GM19193 (cell line): Measurements from ENCODE around the gene ZNF80.

Experiments used
- POLR2A ChIP-seq: IDR thresholded peaks from 4 replicates; pipeline ENCODE4 v1.6.1; 2011; ENCODE audit not compliant: insufficient read depth, insufficient read length; ENCODE audit errors: extremely low read depth

Gene ZNF80

DNA sequence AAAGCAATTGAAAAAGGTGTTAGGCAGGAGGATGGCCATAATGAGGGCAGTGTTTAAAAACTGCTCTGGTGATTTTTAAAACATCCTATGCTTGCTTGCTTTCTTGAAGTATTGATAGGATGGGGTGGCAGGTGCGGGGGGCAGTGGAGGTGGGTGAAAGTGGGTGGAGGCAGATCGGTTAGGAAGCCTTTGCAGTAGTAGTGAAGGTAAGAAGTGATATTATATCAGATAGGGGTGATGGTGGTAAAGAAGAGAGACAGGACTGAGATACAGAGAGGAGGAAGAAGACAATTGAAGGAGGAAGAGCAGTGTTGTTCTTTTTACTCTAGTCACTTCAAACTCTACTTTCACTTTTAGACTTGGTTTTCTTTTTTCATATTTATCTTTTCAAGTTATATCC is 11.1 kb downstream of the ZNF80 start:
- no peak for TF ChIP-seq POLR2A

DNA sequence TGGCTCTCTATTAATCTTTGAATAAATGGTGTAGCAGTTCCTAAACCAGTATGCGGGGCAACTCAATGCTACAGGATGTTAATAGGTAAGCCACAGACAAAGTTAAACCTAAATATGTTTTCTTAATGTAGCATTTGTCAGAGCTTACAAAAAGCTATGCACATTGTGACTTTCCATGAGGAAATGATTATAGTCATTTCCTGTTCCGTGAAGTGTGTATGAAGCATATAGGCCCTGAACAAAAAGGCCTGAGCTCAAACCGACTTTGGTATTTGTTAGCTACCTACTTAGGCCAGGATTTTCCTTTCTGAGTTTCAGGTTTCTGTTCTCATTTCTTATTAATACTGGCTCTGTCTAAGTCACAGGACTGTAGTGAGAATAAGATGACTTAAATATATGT is 14.2 kb downstream of the ZNF80 start:
- TF ChIP-seq POLR2A: no peak

DNA sequence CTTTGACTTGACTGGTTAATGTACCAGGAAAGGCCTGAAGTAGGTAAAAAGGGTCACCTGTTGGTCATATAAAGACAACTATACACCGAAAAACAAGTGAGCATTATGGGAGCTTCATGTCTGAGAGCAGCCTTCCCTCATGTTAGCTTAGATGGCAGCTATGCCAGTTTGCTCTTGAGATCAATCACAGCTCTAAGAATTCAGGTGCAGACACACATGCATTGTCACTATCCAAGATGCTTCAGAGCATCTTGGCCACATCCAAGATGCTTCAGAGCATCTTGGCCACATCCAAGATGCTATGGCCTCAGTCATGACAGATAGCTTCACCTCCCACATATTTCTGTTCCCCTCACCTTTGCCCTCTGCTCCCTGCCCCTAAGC is 15.5 kb downstream of the ZNF80 start:
- no peak for TF ChIP-seq POLR2A

DNA sequence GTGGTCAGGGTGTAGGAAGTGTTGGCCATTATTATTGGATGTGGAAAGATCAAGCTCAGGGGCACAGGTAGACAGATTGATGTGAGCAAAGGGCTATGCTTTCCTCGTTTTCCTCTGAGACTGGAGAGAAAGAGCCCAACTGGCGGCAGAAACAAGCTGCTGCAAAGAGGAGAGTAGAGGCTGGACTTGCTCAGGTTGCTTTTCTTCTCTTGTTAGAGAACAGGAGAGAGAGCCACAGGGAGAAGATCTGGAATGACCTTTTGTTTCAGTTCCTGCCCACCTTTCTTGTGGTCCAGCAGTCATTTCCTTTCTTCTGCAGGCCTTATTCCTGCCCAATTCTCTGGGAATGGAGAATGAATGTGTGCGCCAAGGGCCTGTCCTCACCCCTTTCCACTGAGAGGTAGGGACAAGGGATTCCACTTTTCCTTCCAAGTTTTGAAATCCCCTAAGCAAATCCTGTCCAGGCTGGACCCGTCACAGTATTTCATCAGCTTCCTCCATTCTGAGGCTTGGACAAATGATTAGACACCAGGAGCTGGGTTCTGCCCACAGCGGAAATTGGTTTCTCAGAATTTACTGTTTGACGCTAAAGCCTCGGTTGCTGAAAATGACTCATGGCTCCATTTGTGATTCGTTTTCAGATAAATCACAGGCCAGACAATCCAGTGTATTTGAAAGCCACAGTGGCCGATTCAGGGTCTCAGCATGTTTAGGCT is 16.1 kb downstream of the ZNF80 start:
- TF ChIP-seq POLR2A: no peak

DNA sequence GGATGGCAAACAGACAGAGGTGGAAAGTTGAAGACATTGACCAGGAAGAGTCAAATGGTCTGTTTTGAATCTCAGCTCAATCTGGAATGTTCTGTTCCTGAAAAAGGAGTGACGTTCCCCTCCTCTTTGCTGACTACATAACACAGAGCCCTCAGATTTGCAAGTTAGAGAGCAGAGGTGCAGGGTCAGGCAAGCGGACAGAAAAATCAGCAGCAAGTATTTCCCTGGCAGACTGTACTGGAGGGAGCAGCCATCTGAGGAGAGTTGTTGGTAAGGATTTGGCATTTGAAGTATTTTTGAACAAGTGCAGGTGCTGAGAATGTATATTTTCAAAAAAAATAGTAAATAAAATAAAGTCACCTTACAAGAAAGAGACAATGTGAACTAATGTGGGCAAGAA is 17.6 kb downstream of the ZNF80 start:
- TF ChIP-seq POLR2A: no peak

DNA sequence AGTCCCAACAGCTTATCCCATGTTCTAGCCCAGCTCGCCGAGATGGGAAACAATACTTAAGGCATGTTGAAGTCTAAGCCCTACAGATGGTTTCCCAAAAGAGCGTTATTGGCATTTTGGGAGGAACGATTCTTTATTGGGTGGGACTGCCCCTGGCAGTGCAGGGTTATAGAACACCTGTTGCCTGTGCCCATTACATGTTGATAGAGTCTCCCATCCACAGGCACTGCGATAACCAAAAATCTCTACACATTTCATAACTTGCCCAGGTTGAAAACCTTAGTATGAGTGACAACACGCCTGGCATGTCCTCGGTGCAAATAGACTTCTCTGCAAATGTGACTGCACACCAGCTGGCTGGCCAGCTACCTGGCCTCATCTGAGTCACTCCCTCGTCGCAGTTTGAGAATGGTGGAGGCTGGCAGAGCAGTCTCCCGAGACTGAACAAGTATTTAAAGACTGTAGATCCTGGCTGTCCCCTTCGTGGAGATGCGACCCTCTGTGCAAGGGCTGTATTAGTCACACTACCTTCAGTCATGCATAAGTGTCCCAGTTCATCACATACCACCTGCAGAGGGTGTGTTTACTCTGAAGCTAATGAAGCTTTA is 18.7 kb downstream of the ZNF80 start:
- no peak for TF ChIP-seq POLR2A

DNA sequence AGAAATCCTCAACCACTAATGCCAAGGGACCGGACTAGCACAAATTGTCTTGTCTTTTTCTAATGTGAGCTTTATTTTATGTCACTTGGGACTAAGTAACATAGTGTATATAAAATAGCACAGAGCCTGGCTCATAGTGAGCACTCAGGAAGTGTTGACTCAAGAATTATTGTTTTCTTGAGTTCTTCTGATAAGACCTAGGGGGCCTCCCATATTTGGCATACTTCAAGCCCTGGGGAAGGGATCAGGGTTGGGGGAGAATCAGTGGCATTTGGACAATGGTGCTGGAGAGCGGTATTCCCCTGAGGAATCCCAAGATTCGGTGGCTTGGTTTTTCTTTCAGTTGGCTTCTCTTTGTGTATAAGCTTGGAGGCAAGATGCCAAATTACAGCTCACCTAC is 19.4 kb downstream of the ZNF80 start:
- no peak for TF ChIP-seq POLR2A

DNA sequence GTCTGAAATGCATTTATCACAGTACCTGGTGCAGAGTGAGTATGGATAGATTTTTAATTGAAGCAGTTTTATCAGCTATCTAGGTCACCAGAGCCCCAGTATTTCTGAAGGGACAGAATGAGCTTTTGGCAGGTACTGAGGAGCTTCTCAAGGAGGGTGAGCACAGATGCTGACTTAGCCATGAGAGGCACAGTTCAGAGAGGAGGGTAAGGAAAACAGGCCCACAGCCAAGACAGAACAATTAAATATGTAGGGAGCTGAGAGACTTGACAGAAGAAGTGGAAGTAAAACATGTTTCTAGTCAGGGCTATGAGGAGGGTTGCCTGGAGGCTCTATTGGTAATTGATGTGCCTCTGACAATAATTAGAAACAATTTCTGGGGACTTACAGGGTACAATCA is 20.1 kb downstream of the ZNF80 start:
- TF ChIP-seq POLR2A: no peak

DNA sequence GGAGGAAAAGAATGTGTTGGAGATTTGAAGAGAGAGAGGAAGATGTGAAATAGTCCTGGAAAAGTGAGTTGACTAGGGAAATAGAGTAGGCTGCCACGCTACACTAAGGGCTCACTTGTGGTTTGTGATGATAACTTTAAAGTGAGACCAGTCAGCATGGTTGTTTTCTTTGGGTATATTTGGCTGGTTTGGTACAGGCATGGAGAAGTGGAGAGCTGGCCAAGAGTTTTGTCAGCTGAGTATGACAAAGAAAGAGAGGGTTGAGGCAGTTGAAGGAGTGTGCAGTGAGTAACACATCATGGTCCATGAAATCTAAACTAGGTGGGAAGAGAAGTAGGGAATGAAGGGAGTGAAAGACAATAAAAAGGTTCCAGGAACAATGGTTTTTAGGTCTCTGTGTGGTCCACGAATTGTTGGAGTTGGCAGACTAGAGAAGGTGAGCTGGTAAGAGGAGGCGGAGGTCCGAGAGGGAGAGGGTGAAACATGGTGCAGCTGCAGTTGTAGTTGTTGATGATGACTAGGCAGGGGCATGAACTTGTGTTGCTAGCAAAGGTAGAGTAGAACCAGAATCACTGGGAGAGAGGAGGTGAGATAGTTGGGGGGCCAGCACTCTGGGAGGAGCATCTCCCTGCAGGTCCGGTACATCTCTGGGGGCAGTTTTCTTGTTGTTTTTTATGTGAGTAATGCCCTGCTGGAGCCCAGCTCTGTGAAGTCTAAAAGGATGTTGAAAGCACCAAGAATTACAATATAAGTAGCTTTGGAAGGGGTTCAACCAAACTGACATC is 21.0 kb downstream of the ZNF80 start:
- TF ChIP-seq POLR2A: no peak

DNA sequence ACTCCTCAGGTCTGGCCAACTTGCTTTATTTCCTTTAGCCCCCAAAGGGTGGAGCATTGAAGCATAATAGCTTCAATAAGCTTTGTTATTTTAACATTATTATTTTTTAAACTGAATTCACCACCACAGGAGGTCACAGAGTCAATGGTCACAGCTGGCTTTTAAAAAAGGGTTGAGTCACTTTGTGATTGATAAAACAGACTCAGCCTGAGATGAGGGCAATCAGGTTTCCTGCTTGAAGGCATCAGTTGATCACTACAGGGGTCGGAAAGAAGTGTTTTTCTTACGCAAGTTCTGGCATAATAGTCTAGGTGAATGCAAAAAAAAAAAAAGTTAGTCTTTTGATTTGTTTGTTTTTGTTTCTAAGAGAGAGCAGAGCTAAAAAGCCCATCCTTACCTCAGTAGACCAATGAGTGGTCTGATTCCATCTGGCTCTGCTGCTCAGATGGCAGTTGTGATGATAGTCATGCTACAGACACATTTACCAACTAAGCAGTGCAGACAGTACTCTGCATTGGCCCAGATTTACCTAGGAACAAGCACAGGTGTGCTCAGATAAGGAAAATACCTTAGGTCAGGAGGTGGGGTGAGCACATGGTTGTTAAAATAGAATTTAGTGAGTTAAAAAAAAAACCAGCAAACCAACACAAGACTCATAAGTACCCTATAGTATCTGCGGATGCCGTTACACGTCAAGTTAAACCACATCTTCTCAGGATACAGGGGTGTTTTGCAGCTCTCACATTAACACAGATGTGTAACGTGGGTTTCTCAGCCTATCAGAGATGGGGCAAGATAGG is 22.6 kb downstream of the ZNF80 start:
- no peak for TF ChIP-seq POLR2A

DNA sequence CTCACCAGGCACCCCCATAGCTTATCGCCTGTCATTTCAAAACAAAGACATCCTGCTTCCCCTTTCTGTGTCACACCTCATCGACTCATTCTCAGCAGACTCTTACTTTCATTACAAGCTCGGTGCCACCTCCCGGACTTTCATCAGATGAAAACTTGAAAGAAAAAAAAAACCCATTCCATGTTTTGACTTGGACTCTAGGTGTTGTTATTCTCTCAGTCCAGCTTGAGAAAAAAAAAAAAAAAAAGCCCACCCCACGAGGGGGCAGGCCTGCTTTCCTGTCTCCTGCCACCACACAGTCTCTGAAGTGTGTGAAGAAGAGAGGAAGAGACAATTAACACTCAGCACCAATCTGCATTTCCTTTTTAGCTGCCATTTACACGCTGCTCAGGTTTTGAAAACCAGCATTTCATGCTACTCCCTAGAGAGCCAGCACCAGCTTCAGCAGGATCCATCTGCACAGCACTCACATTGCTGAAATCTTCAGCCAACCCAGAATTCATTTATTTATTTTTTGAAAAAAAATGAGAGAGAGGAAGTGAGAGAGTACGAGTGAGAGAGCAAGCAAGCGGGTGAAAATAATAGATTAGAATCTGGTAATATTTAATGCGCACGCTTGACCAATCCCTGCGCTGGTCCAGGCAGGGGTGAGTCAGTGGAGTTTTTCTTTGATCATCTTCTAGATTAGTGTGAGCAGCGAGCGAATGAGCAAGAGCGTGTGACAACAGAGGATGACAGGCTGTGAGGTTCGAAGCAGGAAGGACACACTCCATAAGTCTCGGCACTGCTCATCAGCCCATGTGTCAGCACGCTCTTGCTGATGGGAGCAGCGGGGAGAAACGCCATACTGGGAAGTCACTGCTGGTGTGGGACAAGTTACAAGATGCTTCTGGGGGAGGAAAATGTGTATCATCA is 23.5 kb downstream of the ZNF80 start:
- peak; percentile 55 for TF ChIP-seq POLR2A

DNA sequence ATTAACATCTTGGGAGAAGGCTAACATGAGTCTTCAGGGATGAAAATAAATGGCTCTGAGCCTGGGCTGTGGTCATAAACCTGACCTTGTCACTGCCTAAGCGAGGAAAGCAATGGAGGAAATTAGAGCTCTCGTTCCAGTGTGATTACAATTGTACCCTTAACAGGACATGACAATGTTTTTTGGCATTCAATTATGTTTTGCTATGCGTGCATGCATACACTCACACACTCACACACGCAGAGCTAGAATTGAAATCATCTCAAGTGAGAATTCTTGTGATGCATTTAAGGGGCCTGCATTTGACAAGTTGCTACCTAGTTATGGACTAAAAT is 24.1 kb downstream of the ZNF80 start:
- no peak for TF ChIP-seq POLR2A

DNA sequence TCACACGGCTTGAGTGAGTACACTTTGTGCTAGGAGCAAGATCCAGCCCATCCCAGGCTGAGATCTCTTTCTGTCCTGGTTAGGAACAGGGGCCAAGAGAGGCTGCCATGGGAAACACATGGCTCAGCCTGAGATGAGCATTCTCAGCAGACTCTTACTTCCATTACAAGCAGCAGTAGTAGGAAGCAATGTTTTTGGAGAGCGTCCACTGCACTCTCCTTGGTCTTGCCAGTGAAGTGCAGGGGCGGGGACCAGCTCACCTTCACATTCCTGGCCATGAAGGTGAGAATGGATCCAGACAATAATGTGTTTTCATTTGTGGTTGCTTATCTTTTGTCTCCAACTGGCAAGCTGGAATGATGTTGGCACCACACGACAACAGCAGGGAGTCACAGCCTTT is 24.7 kb downstream of the ZNF80 start:
- TF ChIP-seq POLR2A: no peak

DNA sequence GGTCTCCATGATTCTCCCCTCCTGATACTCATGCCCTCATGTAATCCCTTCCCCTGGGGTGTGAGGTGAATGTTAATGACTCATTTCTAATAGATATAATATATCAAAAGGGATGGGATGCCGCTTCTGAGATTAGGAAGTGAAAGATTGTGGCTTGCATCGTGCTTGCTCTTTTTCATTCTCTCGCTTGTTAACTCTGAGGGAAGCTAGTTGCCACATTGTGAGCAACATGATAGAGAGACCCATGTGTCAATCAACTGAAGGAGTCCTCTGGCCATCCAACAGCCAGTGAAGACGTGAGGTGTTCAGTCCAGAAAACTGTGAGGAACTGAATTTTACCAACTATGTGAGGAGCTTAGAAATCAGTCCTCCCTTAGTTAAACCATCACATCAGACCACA is 29.6 kb downstream of the ZNF80 start:
- TF ChIP-seq POLR2A: no peak
